Upper lobe of left lung (tissue), 4 donors: Measurements from ENCODE around the gene BCAS1.

ENCODE experiments used
- CTCF ChIP-seq, 6 experiments: fragments of 450-650 bp in 4 of 6; fragments of 200-600 bp in 2 of 6; sonication (generic) in 2 of 6; IDR thresholded peaks; one replicate each; pipeline ENCODE4 v1.5.1; 2016 to 2019; ENCODE audit warnings: antibody characterized with exemption in 6 of 6
- EP300 ChIP-seq, 4 donors: sonication (generic); formaldehyde crosslinking; IDR thresholded peaks; one replicate each; pipeline ENCODE4 v1.5.1; 2017; ENCODE audit warnings: antibody characterized with exemption in 4 of 4, control low read depth in 2 of 4
- POLR2A ChIP-seq, 4 donors: fragments of 450-650 bp; IDR thresholded peaks; one replicate each; pipeline ENCODE4 v1.5.1; 2016 to 2017; ENCODE audit warnings: antibody characterized with exemption in 4 of 4, mild to moderate bottlenecking in 2 of 4
- POLR2AphosphoS5 ChIP-seq, 2 donors: sonication (generic); formaldehyde crosslinking; IDR thresholded peaks; one replicate each; pipeline ENCODE4 v1.5.1; 2017; ENCODE audit warnings: antibody characterized with exemption in 2 of 2

DNA sequence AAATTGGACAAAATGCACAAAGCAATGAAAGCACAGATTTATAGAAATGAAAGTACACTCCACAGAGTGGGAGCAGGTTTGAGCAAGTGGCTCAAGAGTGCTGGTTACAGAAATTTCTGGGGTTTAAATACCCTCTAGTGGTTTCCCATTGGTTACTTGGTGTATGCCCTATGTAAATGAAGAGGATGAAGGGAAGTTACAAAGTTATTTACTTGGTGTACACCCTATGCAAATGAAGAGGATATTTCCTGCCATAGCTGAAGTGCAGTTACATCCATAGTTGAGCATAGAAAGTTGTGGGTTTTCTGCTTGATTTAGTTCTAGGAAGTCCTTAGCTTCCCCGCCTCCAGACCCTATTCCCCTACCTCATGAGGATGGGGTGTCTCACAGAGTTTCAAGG is 22.7 kb downstream of the BCAS1 start:
- TF ChIP-seq CTCF (IDR thresholded peaks at IDR 0.05) (no peak), POLR2A (IDR thresholded peaks at IDR 0.05) (no peak), POLR2AphosphoS5 (IDR thresholded peaks at IDR 0.05) (no peak), EP300 (IDR thresholded peaks at IDR 0.05) (no peak)
